HG03139 (cell line): ENCODE measurements around the gene ARHGEF26.

Experiments
- ATAC-seq: cut with Tn5 transposase; IDR thresholded peaks from one replicate; pipeline ENCODE4 v1.9.1; 2021; ENCODE audit not compliant: unreplicated experiment

The ARHGEF26 gene

DNA sequence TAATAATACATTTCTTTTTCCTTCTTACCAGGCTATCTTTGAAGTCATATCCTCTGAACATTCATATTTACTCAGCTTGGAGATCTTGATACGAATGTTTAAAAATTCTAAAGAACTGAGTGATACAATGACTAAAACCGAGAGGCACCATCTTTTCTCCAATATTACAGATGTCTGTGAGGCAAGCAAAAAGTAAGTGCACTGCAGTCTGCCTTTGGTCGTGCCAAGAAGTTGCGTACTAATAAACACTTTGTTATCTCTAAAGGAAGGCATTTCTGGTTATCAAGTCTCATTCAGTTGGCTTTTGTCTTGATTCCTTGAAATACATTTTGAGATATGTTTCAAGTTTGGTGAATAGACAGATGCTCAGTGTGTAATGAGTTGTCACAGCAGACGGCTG is 31.6 kb downstream of the ARHGEF26 start:
- no peak for ATAC-seq

DNA sequence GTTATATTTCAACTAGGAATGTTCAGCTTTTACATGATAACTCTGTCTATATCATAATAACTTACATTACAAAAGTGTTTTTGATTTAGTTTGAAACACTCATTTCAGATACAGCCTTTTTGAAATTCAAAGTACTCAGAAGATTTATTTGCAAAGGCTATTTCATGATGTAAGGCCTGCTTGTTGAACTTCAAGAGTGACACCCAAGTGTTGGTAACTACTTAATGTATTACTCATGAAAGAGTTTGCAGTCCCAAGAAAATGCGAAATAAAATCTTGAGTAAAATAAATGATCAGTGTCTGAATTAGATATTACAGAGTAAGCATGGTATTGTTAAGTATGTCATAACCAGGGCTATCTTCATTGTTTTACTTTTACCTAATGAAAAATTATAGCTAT is 35.3 kb downstream of the ARHGEF26 start:
- no peak for ATAC-seq

- ATAC-seq: no peak
These were observed 40.6 kb downstream of the ARHGEF26 start for GRCh38 chr3:154161806-154162205.

DNA sequence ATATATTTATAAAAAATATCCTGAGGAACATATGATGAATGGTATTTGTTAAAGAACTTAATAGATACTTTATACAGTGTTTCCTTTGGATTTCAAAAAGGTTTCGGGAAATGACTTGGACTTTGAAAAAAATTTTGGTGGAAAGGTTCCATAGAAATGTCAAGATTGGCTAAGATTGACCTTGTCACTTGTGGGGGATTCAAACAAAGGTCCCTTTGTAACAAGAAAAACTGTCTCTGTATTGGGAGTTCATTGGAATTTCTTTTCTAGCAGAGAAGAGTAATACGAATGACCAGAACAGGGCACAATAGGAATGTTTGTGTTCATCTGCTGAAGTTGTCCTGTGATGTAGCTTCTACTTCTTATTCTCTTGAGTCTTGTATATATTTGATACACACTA is 43.2 kb downstream of the ARHGEF26 start:
- ATAC-seq: no peak

- ATAC-seq: no peak
These were observed 48.0 kb downstream of the ARHGEF26 start for GRCh38 chr3:154168998-154169795.

- no peak for ATAC-seq
These were observed 48.6 kb downstream of the ARHGEF26 start for GRCh38 chr3:154169796-154170110.

DNA sequence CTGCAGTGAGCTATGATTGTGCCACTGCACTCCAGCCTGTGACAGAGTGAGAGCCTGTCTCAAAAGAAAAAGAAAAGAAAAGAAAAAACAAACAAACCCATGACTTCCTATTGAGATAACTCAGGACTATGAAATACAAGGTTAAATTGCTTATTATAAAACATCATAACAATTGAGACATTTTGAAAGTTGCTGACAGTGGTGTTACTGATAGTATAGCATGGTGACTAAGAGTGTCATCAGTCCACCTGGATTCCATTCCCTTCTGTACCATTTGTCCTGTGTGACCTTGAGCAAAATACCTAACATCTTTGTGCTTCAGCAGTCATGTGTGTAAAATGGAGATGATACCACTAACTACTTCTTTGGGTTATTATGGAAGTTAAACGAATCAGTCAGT is 49.1 kb downstream of the ARHGEF26 start:
- no peak for ATAC-seq

DNA sequence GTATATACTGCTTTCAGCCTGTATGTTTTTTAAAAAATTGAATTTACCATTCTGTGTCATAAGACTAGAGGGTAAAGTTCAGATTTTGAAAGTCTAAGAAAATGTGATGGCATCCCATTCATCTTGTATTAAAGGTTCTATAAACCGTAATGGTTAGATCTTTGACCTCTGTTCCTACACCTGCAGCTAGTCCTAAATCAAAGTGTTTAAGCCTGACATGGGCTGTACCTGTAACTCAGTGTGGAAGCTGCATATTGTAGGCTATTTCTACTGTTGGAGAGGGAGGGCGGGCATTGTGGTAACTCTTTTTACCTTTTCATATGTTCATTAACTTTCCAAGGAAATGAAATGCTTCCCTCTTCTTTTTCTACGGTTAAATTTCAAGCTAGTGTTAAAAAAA is 53.9 kb downstream of the ARHGEF26 start:
- no peak for ATAC-seq

GRCh38 chr3:154176036-154176435 is 54.8 kb downstream of the ARHGEF26 start:
- no peak for ATAC-seq

- ATAC-seq: no peak
These were observed 56.2 kb downstream of the ARHGEF26 start for GRCh38 chr3:154177406-154177805.

DNA sequence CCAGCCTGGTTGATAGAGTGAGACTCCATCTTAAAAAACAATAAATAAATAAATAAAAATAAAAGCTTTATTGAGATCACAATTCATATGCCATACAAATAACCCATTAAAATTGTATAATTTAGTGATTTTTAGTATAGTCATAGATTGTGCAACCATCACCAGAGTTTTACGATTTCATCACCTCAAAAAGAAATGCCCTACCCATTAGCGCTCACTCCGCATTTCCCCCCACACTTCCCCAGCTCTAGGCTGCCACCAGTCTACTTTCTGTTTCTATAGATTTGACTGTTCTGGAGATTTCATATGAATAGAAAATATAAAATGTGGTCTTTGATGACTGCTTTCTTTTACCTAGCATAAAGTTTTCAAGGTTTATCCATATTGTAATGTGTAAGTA is 57.0 kb downstream of the ARHGEF26 start:
- ATAC-seq: no peak

DNA sequence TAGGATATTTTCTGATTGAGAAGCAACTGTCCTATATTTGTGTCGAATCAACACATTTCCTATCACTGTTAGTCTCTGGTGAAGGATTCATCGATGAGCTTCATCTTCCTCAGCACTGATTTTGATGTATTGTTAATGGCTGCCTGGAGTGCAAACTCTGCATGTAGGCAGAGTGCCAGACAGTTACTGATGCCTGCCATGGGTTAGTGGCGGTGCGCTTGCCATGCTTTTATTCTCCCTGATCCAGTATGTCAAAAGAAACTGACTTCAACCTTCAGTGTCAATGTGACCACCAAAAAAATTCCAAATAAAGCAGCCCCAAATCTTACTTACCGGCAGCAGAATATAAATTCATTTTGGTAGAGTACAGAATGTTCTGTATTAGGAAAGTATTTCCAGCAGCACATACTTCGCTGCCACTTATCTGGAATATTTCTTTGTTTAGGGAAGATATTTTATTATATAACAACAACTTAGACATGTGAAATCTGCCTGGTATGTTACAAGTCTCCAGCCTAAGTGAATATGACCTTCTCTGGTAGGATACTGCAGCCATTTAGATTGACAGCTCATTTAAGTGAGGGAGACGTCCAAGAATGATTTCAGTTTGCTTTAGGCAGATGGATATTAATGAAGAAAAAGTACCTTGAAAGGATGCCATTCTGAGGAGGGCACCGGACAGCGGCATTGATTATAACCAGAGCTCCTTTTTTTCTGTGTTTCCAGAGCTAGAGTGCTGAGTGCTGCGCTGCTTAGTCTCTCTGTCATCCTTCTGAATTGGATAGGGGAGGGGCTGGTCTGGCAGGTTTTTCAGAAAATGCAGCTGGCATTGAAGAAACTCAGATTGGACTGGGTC is 59.9 kb downstream of the ARHGEF26 start:
- no peak for ATAC-seq

- ATAC-seq: no peak
These were observed 61.2 kb downstream of the ARHGEF26 start for GRCh38 chr3:154182322-154182922.

DNA sequence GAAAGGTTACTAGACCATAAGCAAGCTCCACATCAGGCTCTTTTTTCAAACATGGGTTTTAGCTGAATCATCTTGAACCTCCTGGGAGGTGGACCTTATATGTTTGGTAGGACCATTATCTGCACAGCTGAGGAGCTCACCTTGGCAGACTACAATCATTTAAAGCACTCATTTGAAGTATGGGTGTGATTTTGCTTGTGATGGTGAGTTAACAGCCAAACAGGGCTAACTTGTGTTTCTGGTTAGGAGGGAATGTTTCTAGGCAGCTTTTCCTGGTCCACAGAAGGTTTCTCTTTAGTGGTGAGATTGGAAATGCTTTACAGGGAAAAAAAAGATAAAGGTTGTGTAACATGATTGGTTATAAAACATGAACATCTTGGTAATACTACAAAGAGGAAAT is 61.8 kb downstream of the ARHGEF26 start:
- ATAC-seq: no peak

DNA sequence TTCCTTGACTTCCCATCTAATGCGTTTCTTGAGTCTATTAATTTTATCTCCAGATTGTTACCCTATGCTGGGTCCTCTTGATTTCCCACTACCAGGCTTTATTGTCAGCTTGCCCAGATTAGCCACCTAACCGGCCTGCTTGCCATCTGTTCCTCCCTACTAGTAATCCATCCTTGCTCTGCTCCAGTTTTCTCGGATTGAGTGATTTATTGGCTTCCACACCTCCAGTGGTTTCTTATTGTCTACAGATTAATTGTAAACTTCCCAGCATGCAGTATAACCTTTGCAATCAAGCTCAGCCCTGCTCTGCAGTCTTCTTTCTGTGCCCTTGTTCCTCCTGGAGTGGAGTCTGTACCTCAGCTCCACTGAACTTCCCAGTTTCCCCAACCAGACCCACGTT is 63.4 kb downstream of the ARHGEF26 start:
- ATAC-seq: no peak

DNA sequence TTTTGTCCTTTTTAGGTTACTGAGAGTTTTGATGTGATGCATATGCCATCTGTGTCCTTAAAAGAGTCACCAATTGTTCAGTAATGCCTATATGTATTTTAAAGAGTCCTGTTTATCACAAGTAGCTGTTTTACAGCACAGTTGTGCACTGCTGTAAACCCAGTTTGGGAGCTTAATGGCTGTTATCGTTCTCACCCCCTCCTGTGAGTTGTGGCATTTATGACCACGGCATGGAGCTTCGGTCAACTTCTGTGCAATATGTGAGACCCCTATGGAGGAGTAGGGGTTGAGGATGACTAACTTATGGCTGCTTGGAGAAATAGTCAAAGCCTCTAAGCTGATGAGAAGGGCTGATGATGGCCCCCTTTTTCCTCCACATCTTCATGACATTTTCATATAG is 67.2 kb downstream of the ARHGEF26 start:
- no peak for ATAC-seq

GRCh38 chr3:154188846-154189245 is 67.7 kb downstream of the ARHGEF26 start:
- no peak for ATAC-seq

DNA sequence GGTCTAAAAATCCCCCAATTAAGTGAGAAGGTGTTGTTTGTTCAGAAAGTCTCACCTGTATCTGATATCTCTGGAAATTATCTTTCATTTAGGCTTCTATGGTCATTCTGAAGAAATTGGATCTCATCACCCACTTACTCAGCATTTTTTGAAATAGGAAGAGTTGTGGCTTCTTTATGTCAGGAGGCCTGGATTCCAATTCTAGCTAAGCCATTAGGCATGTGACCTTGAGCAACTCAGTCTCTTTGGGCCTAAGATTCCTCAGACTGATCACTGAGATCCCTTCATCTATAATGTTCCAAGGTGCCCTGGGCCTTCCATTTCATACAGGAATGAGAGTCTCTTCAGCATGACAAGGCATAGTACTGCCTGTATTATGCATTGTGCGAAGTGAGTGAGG is 70.3 kb downstream of the ARHGEF26 start:
- no peak for ATAC-seq

GRCh38 chr3:154192225-154192624 is 71.0 kb downstream of the ARHGEF26 start:
- ATAC-seq: no peak

GRCh38 chr3:154193000-154193615 is 71.9 kb downstream of the ARHGEF26 start:
- ATAC-seq: no peak

DNA sequence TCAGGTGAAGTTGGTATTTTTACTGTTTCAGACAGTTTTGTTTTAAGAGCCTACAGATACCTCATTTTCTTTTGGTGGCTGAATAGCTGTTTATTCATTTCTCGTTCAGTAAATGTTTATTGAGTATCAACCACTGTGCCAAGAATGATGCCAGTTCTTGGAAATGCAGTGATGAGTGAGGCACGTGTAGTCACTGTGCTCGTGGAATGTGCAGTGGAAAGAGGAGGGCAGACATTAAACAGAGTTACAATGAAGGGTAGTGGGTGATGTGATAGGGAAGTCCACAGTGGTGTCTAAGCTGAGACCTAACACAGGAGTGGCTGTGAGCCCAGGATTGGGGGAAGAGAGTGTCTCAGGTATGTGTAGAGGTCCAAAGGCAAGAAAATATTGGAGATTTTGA is 73.7 kb downstream of the ARHGEF26 start:
- no peak for ATAC-seq
